HepG2 (cell line): ENCODE results near the gene ARL5C. TPM values are rescaled to one million over a fixed set of nuclear protein-coding genes. Genes with fewer than 3 reads are reported as not detected.
A peak's percentile ranks its signal among the peaks of the same experiment; 100 is the strongest.

Experiments used
- ATAC-seq: fragments of 200-7000 bp; cut with Tn5 transposase; 3 replicates; pipeline ENCODE4 v1.9.1; 2020; ENCODE audit warnings: mild to moderate bottlenecking, moderate library complexity
- BruUV-seq: library from RNA; stranded (reverse); fragments of 400-500 nt; replicated peaks from 2 replicates; lab custom pipeline; 2021; lab: Mats Ljungman, UMichigan
- CTCF ChIA-PET: fragments of 300-600 bp; formaldehyde crosslinking; extraction: SDS; loops from one replicate; lab custom pipeline; 2021; ENCODE audit warnings: low total read pairs, inconsistent platforms, low intra/inter-chr PET ratio; lab: Yijun Ruan, JAX
- POLR2A ChIA-PET: fragments of 350-600 bp; sonication (Branson Sonifier 250); formaldehyde crosslinking; loops from one replicate; lab custom pipeline; 2020; ENCODE audit warnings: antibody characterized with exemption, inconsistent platforms; lab: Yijun Ruan, JAX
- DNase-seq: peaks from one replicate; pipeline ENCODE4 v3.0.0-alpha.2; 2015; ENCODE audit warnings: low spot score
- FAIRE-seq: peaks from 3 replicates; lab custom pipeline; 2011; peaks lifted over from hg19 to GRCh38; lab: Jason Lieb, UNC
- H2AFZ ChIP-seq: one replicate; pipeline ENCODE4 v1.6.1; 2011; ENCODE audit warnings: low read length, inconsistent platforms
- H3K27ac ChIP-seq: fragments of 300-600 bp; 3 replicates; pipeline ENCODE4 v1.8.0; 2011; ENCODE audit warnings: mixed run types, mild to moderate bottlenecking, mixed read lengths, low read length, inconsistent platforms; ENCODE audit not compliant: insufficient read depth; ENCODE audit errors: extremely low read length
- H3K27me3 ChIP-seq, 2 experiments: fragments of 200-600 bp in 1 of 2; 2 replicates in 1 of 2; 3 replicates in 1 of 2; pipeline versions ENCODE4 v1.6.0 to v1.8.0; 2011; ENCODE audit warnings: low read length in 2 of 2, mild to moderate bottlenecking in 2 of 2, moderate library complexity in 2 of 2, inconsistent platforms in 1 of 2; ENCODE audit not compliant: insufficient read depth in 2 of 2, control insufficient read depth in 1 of 2
- H3K36me3 ChIP-seq, 2 experiments: fragments of 200-600 bp in 1 of 2; replicated peaks in 1 of 2; 2 replicates in 1 of 2; 3 replicates in 1 of 2; pipeline versions ENCODE4 v1.5.1 to v1.8.0; 2011; ENCODE audit warnings: low read length in 2 of 2, inconsistent platforms in 1 of 2; ENCODE audit not compliant: insufficient read depth in 2 of 2, control insufficient read depth in 1 of 2
- H3K4me1 ChIP-seq: 2 replicates; pipeline ENCODE4 v1.5.1; 2012; ENCODE audit warnings: low read length, inconsistent platforms; ENCODE audit not compliant: insufficient read depth
- H3K4me2 ChIP-seq: 2 replicates; pipeline ENCODE4 v1.6.0; 2011; ENCODE audit warnings: low read depth, low read length, inconsistent platforms
- H3K4me3 ChIP-seq, 3 experiments: fragments of 200-600 bp in 1 of 3; sonication (generic), shearing (Covaris generic) in 1 of 3; replicated peaks in 1 of 3; 2 replicates each; pipeline ENCODE4 v1.5.1; 2011 to 2016; ENCODE audit warnings: low read length in 3 of 3, inconsistent platforms in 2 of 3, low read depth in 2 of 3, mild to moderate bottlenecking in 2 of 3, control low read depth in 1 of 3, mixed read lengths in 1 of 3; ENCODE audit not compliant: insufficient read depth in 1 of 3
- H3K79me2 ChIP-seq: one replicate; pipeline ENCODE4 v1.6.1; 2011; ENCODE audit warnings: low read length, inconsistent platforms; ENCODE audit not compliant: insufficient read depth
- H3K9ac ChIP-seq: 2 replicates; pipeline ENCODE4 v1.6.0; 2011; ENCODE audit warnings: mild to moderate bottlenecking, low read depth, low read length, inconsistent platforms; ENCODE audit not compliant: insufficient read depth
- H3K9me3 ChIP-seq: 2 replicates; pipeline ENCODE4 v1.5.1; 2012; ENCODE audit warnings: mild to moderate bottlenecking, low read length
- H4K20me1 ChIP-seq: 2 replicates; pipeline ENCODE4 v1.6.0; 2011; ENCODE audit warnings: inconsistent platforms, mild to moderate bottlenecking, low read length, moderate library complexity; ENCODE audit not compliant: insufficient read depth
- FUBP1 ChIP-seq: sonication (generic); formaldehyde crosslinking; IDR thresholded peaks from 2 replicates; pipeline ENCODE4 v1.5.1; 2020; ENCODE audit warnings: missing genetic modification reagents, mild to moderate bottlenecking, borderline replicate concordance
- KMT2B ChIP-seq: IDR thresholded peaks from 2 replicates; pipeline ENCODE4 v1.6.1; 2016; ENCODE audit warnings: missing genetic modification reagents, missing compliant biosample characterization
- SRSF4 ChIP-seq: fragments of 200-400 bp; formaldehyde crosslinking; IDR thresholded peaks from one replicate; pipeline ENCODE4 v1.6.1; 2018; ENCODE audit warnings: mild to moderate bottlenecking, low read depth, low read length, moderate library complexity; ENCODE audit not compliant: poor library complexity, severe bottlenecking
- TRAFD1 ChIP-seq: sonication (generic); formaldehyde crosslinking; IDR thresholded peaks from 2 replicates; pipeline ENCODE4 v1.5.1; 2020; ENCODE audit warnings: missing genetic modification reagents, mild to moderate bottlenecking, borderline replicate concordance
- ZBTB14 ChIP-seq: sonication (generic); formaldehyde crosslinking; IDR thresholded peaks from 2 replicates; pipeline ENCODE4 v1.4.0; 2020; ENCODE audit warnings: missing genetic modification reagents
- ZNF142 ChIP-seq: sonication (generic); formaldehyde crosslinking; IDR thresholded peaks from 2 replicates; pipeline ENCODE4 v1.4.0; 2020; ENCODE audit warnings: missing genetic modification reagents
- ZNF383 ChIP-seq: sonication (generic); formaldehyde crosslinking; IDR thresholded peaks from 2 replicates; pipeline ENCODE4 v1.4.0; 2020; ENCODE audit warnings: missing genetic modification reagents, mild to moderate bottlenecking, borderline replicate concordance
- ZNF768 ChIP-seq: sonication (generic); formaldehyde crosslinking; IDR thresholded peaks from 2 replicates; pipeline ENCODE4 v1.4.0; 2020; ENCODE audit warnings: missing genetic modification reagents
- WGBS: methylation state at CpG from one replicate; pipeline ENCODE4 v1.1.6; 2017; ENCODE audit warnings: low lambda C conversion rate; 5-methylcytosine and 5-hydroxymethylcytosine counted together
- in situ Hi-C: cut with HindIII; loops from 2 replicates; pipeline ENCODE4 v1.10.0; 2017; ENCODE audit warnings: low pct_unique_long_range_greater_than_20kb; ENCODE audit not compliant: extremely low pct_ligation_motif_present
- intact Hi-C: fragments of 100-400 bp; cut with micrococcal nuclease; formaldehyde crosslinking; loops from one replicate; pipeline ENCODE4 v1.10.0; 2022; ENCODE audit not compliant: unreplicated experiment
- polyA plus RNA-seq, 8 experiments: library from polyadenylated mRNA; depleted of rRNA in 3 of 8; stranded (reverse) in 7 of 8; unstranded in 1 of 8; fragments of >200 nt; fragmentation: Illumina TruSeq in 4 of 8; extraction: Trizol in 4 of 8; gene quantifications; 2 replicates each; pipeline versions ENCODE4 v1.2.1 to v1.2.3, GENCODE V29; 2011 to 2016; ENCODE audit warnings: low read depth in 4 of 8, missing spikeins in 1 of 8, mixed read lengths in 1 of 8; ENCODE audit not compliant: insufficient read depth in 1 of 8
- total RNA-seq, 5 experiments: library from RNA; depleted of rRNA; stranded (reverse); fragments of >200 nt; fragmentation: Illumina TruSeq; extraction: Trizol; gene quantifications; 2 replicates each; pipeline ENCODE4 v1.2.3, GENCODE V29; 2016; ENCODE audit warnings: low read depth in 1 of 5

Gene ARL5C
- total and polyA plus RNA-seq, 2 of the 13 experiments (the other 11 are each of a cell fraction or from before 2014, with no cell fraction given) = not detected

- H3K9ac ChIP-seq = no peak overlapping the region
- no peak overlapping the region for H3K27ac ChIP-seq
- H3K79me2 ChIP-seq = no peaks in the 10 kb centered on the region
- no TSS peak for BruUV-seq
- H3K36me3 ChIP-seq = peaks cover 0 to 2% of the 10 kb centered on the region in 2 experiments; a peak in 2 of 5 replicates
- no peaks in the 10 kb centered on the region for H4K20me1 ChIP-seq
- ChIA-PET POLR2A (no interaction called here), CTCF (no interaction called here)
- WGBS = 89% methylated on average over 9 of the region's 9 CpGs
- in situ Hi-C loops (no loop called here), intact Hi-C loops (no loop called here)
- no peak for TF ChIP-seq ZNF142 (CRISPR knock-in tag)
- no peak for TF ChIP-seq KMT2B
- no peak for TF ChIP-seq ZNF383 (CRISPR knock-in tag)
- peak; percentile 83 for TF ChIP-seq ZNF768 (CRISPR knock-in tag)
- TF ChIP-seq SRSF4 = no peak
- TF ChIP-seq FUBP1 (CRISPR knock-in tag) = no peak
- no peak for TF ChIP-seq TRAFD1 (CRISPR knock-in tag)
- TF ChIP-seq ZBTB14 (CRISPR knock-in tag) = no peak
- no peak overlapping the region for H3K4me2 ChIP-seq
- H2AFZ ChIP-seq = no peak overlapping the region
- DNase-seq (no peak), FAIRE-seq (no peak), ATAC-seq (no peak)
- H3K4me1 ChIP-seq = no peaks in the 10 kb centered on the region
- H3K4me3 ChIP-seq = no peak overlapping the region
- H3K27me3 ChIP-seq = no peaks in the 10 kb centered on the region
- H3K9me3 ChIP-seq = no peaks in the 10 kb centered on the region
These were observed 21.3 kb upstream of the ARL5C start for GRCh38 chr17:39187152-39187830.
